B cell (primary cell): ENCODE measurements around the gene KRTAP10-9. TPM values are rescaled to one million over a fixed set of nuclear protein-coding genes. Genes with fewer than 3 reads are reported as not detected.

Source experiments
- ATAC-seq: fragments of 200-7000 bp; cut with Tn5 transposase; one replicate; pipeline ENCODE4 v1.10.0; 2021; ENCODE audit warnings: low read depth, mild to moderate bottlenecking, moderate number of reproducible peaks, moderate library complexity
- CTCF ChIA-PET: fragments of 350-600 bp; sonication (Branson Sonifier 250); formaldehyde crosslinking; loops from one replicate; lab custom pipeline; 2021; ENCODE audit warnings: antibody characterized with exemption, inconsistent platforms; lab: Charles Lee
- POLR2A ChIA-PET: fragments of 350-600 bp; sonication (Branson Sonifier 250); formaldehyde crosslinking; loops from one replicate; lab custom pipeline; 2021; ENCODE audit warnings: antibody characterized with exemption; lab: Charles Lee
- DNase-seq: peaks from one replicate; pipeline ENCODE4 v3.0.0; 2013
- H2AFZ ChIP-seq: 2 replicates; pipeline ENCODE4 v1.6.1; 2012; ENCODE audit warnings: mild to moderate bottlenecking, low read depth, low read length; ENCODE audit not compliant: insufficient read depth, poor library complexity, severe bottlenecking
- H3K27ac ChIP-seq, 2 donors: 1 replicate in 1 of 2; 2 replicates in 1 of 2; pipeline ENCODE4 v1.5.1; 2012 to 2013; ENCODE audit warnings: low read length in 2 of 2, mild to moderate bottlenecking in 2 of 2, moderate library complexity in 1 of 2
- H3K27me3 ChIP-seq, 4 experiments: fragments of 200-600 bp in 1 of 4; sonication (generic) in 1 of 4; replicated peaks in 1 of 4; 1 replicate in 2 of 4; 2 replicates in 2 of 4; pipeline versions ENCODE4 v1.6.1 to v1.7.0; 2013 to 2016; ENCODE audit warnings: low read length in 3 of 4, mild to moderate bottlenecking in 2 of 4, mixed read lengths in 1 of 4, moderate library complexity in 1 of 4; ENCODE audit not compliant: insufficient read depth in 4 of 4, control insufficient read depth in 3 of 4; ENCODE audit errors: control extremely low read depth in 1 of 4
- H3K36me3 ChIP-seq, 2 experiments: replicated peaks in 1 of 2; 1 replicate in 1 of 2; 2 replicates in 1 of 2; pipeline versions ENCODE4 v1.6.1 to v1.7.1; 2013; ENCODE audit warnings: low read length in 1 of 2; ENCODE audit not compliant: insufficient read depth in 2 of 2, control insufficient read depth in 1 of 2; ENCODE audit errors: control extremely low read depth in 1 of 2, extremely low read depth in 1 of 2
- H3K4me1 ChIP-seq, 2 donors: fragments of 200-600 bp in 1 of 2; sonication (generic) in 1 of 2; 1 replicate in 1 of 2; 2 replicates in 1 of 2; pipeline versions ENCODE4 v1.5.1 to v1.6.1; 2013 to 2017; ENCODE audit warnings: low read length in 2 of 2; ENCODE audit not compliant: control insufficient read depth in 2 of 2, insufficient read depth in 2 of 2
- H3K4me2 ChIP-seq: replicated peaks from 2 replicates; pipeline ENCODE3; 2012; ENCODE audit warnings: mild to moderate bottlenecking, low read depth, low read length; ENCODE audit not compliant: poor library complexity, severe bottlenecking
- H3K4me3 ChIP-seq, 5 experiments: fragments of 200-600 bp in 1 of 5; sonication (generic) in 1 of 5; 1 replicate in 3 of 5; 2 replicates in 2 of 5; pipeline versions ENCODE4 v1.5.1 to v1.7.0; 2011 to 2016; ENCODE audit warnings: low read length in 4 of 5, mild to moderate bottlenecking in 4 of 5, low read depth in 2 of 5, control low read depth in 1 of 5, moderate library complexity in 1 of 5; ENCODE audit not compliant: insufficient read depth in 1 of 5; ENCODE audit errors: control extremely low read depth in 1 of 5, extremely low read depth in 1 of 5
- H3K79me2 ChIP-seq: fragments of 200-600 bp; sonication (generic); one replicate; pipeline ENCODE4 v1.6.0; 2016; ENCODE audit warnings: low read length; ENCODE audit not compliant: control insufficient read depth, insufficient read depth
- H3K9ac ChIP-seq: fragments of 200-600 bp; sonication (generic); 2 replicates; pipeline ENCODE4 v1.6.1; 2017; ENCODE audit warnings: mild to moderate bottlenecking, low read length, moderate library complexity
- H3K9me3 ChIP-seq, 3 donors: one replicate each; pipeline versions ENCODE4 v1.6.1 to v1.7.1; 2013; ENCODE audit warnings: low read length in 2 of 3; ENCODE audit not compliant: control insufficient read depth in 2 of 3, insufficient read depth in 1 of 3; ENCODE audit errors: control extremely low read depth in 1 of 3
- H4K20me1 ChIP-seq: 2 replicates; pipeline ENCODE4 v1.6.0; 2012; ENCODE audit warnings: mild to moderate bottlenecking, low read length; ENCODE audit not compliant: insufficient read depth, control insufficient read depth, poor library complexity, severe bottlenecking
- H3K27ac Mint-ChIP-seq: one replicate; pipeline ENCODE4 v1.8.0; 2021; ENCODE audit warnings: mixed read lengths
- H3K27me3 Mint-ChIP-seq: one replicate; pipeline ENCODE4 v1.8.0; 2021; ENCODE audit warnings: mixed read lengths
- H3K4me1 Mint-ChIP-seq: one replicate; pipeline ENCODE4 v1.8.0; 2021; ENCODE audit warnings: mixed read lengths
- H3K4me3 Mint-ChIP-seq: one replicate; pipeline ENCODE4 v1.8.0; 2021; ENCODE audit warnings: mixed read lengths
- H3K9me3 Mint-ChIP-seq: one replicate; pipeline ENCODE4 v1.8.0; 2022; ENCODE audit warnings: mixed read lengths; ENCODE audit not compliant: insufficient read depth
- CTCF ChIP-seq: fragments of 200-600 bp; IDR thresholded peaks from one replicate; pipeline ENCODE4 v1.8.0; 2022; ENCODE audit warnings: antibody characterized with exemption, mild to moderate bottlenecking
- EZH2 ChIP-seq: IDR thresholded peaks from 2 replicates; pipeline ENCODE4 v1.6.1; 2012; ENCODE audit warnings: borderline replicate concordance, low read depth, mild to moderate bottlenecking, moderate library complexity, low read length; ENCODE audit not compliant: insufficient read depth, poor library complexity, severe bottlenecking
- WGBS: methylation state at CpG from one replicate; pipeline ENCODE4 v1.1.5; 2013; ENCODE audit warnings: missing lambda C conversion rate; ENCODE audit not compliant: insufficient coverage; 5-methylcytosine and 5-hydroxymethylcytosine counted together
- intact Hi-C: fragments of 100-400 bp; cut with micrococcal nuclease; formaldehyde crosslinking; loops from one replicate; pipeline ENCODE4 v1.10.0; 2022
- polyA plus RNA-seq: library from polyadenylated mRNA; depleted of rRNA; stranded (reverse); fragments of >200 nt; gene quantifications from 2 replicates; pipeline ENCODE4 v1.2.3, GENCODE V29; 2012
- total RNA-seq, 2 donors: library from RNA; stranded (reverse); fragments of 120-200 nt in 1 of 2; gene quantifications; 1 replicate in 1 of 2; 2 replicates in 1 of 2; pipeline versions ENCODE4 v1.2.3 to v1.2.4, GENCODE V29; 2013 to 2022

Gene KRTAP10-9
- total and polyA plus RNA-seq, 2 donors (not counting 1 experiment from before 2014, with no cell fraction given) = not detected

GRCh38 chr21:44623575-44623974 is 3.3 kb upstream of the KRTAP10-9 start:
- Histone ChIP-seq H3K9ac (no peak overlapping the region), H3K36me3 (no peaks in the 10 kb centered on the region), H3K4me3 (no peak overlapping the region), H3K27ac (no peak overlapping the region), H4K20me1 (no peaks in the 10 kb centered on the region), H3K9me3 (peaks cover 0 to 31% (median 20%) of the 10 kb centered on the region in 3 donors), H3K4me1 (peaks cover 7 to 9% of the 10 kb centered on the region in 2 donors), H3K79me2 (no peaks in the 10 kb centered on the region), H2AFZ (no peak overlapping the region), H3K27me3 (peaks cover 0 to 17% (median 0%) of the 10 kb centered on the region in 4 experiments), H3K4me2 (no peak overlapping the region)
- POLR2A ChIA-PET = no interaction called here
- Mint-ChIP-seq H3K9me3 (peaks cover 21% of the 10 kb centered on the region), H3K4me3 (no peak overlapping the region), H3K27me3 (peaks cover 7% of the 10 kb centered on the region), H3K27ac (no peak overlapping the region), H3K4me1 (peaks cover 8% of the 10 kb centered on the region)
- DNase-seq = no peak
- no peak for ATAC-seq
- TF ChIP-seq EZH2 (no peak), CTCF (no peak)
- CTCF ChIA-PET = no interaction called here
- intact Hi-C loops = no loop called here

- Histone ChIP-seq H3K27me3 (peaks cover 0 to 20% (median 0%) of the 10 kb centered on the region in 4 experiments), H2AFZ (no peak overlapping the region), H3K4me1 (peaks cover 2 to 3% of the 10 kb centered on the region in 2 donors), H3K36me3 (no peaks in the 10 kb centered on the region), H3K79me2 (no peaks in the 10 kb centered on the region), H3K9me3 (peaks cover 0 to 49% (median 24%) of the 10 kb centered on the region in 3 donors), H3K4me2 (no peak overlapping the region), H3K9ac (no peak overlapping the region), H4K20me1 (no peaks in the 10 kb centered on the region), H3K27ac (no peak overlapping the region), H3K4me3 (no peak overlapping the region)
- Mint-ChIP-seq H3K4me3 (no peak overlapping the region), H3K27ac (no peak overlapping the region), H3K4me1 (peaks cover 4% of the 10 kb centered on the region), H3K9me3 (peaks cover 18% of the 10 kb centered on the region), H3K27me3 (peaks cover 7% of the 10 kb centered on the region)
- ATAC-seq = no peak
- no peak for DNase-seq
- WGBS = 100% methylated on average over 2 of the region's 7 CpGs
- CTCF ChIA-PET = no interaction called here
- TF ChIP-seq CTCF (no peak), EZH2 (no peak)
- intact Hi-C loops = no loop called here
- POLR2A ChIA-PET = no interaction called here
Measured at GRCh38 chr21:44625756-44626155, 1.1 kb upstream of the KRTAP10-9 start.
